Spleen (tissue), 7 donors: Measurements from ENCODE around the gene FNBP1L.

Experiments used
- CTCF ChIP-seq, 11 experiments: fragments of 200-600 bp in 7 of 11; fragments of 450-650 bp in 4 of 11; sonication (generic) in 4 of 11; IDR thresholded peaks in 8 of 11; conservative IDR thresholded peaks in 3 of 11; 1 replicate in 7 of 11; 2 replicates in 4 of 11; pipeline versions ENCODE4 v1.4.0 to v1.8.0; 2016 to 2021; ENCODE audit warnings: antibody characterized with exemption in 11 of 11, inconsistent platforms in 4 of 11, mild to moderate bottlenecking in 1 of 11
- POLR2A ChIP-seq, 3 donors: fragments of 450-650 bp; IDR thresholded peaks; one replicate each; pipeline ENCODE4 v1.5.1; 2017; ENCODE audit warnings: antibody characterized with exemption in 3 of 3, mild to moderate bottlenecking in 1 of 3
- POLR2AphosphoS5 ChIP-seq, 3 donors: sonication (generic); formaldehyde crosslinking; IDR thresholded peaks; one replicate each; pipeline ENCODE4 v1.5.1; 2017; ENCODE audit warnings: antibody characterized with exemption in 3 of 3
- donor health status: DM: no; HTN: no; CAD: no; lungs with moderate emphysema.
- donor health status: DM: no; HTN: no; CAD: no.
- donor health status: DM: no; HTN: no; CAD: no.

- no peak for TF ChIP-seq CTCF (IDR thresholded peaks at IDR 0.05 in 8 of 11, conservative IDR thresholded peaks at IDR 0.05 in 3 of 11)
- TF ChIP-seq POLR2AphosphoS5 (IDR thresholded peaks at IDR 0.05), result no peak
- TF ChIP-seq POLR2A (IDR thresholded peaks at IDR 0.05), result no peak
Observed at GRCh38 chr1:93434088-93434487, 13.8 kb upstream of the FNBP1L start.
